ENCODE results near the gene KREMEN1. TPM values are rescaled to one million over a fixed set of nuclear protein-coding genes. Genes with fewer than 3 reads are reported as not detected.

KREMEN1 gene
- total RNA-seq, 1 experiment from 2014 or later, result 2.2 TPM

DNA sequence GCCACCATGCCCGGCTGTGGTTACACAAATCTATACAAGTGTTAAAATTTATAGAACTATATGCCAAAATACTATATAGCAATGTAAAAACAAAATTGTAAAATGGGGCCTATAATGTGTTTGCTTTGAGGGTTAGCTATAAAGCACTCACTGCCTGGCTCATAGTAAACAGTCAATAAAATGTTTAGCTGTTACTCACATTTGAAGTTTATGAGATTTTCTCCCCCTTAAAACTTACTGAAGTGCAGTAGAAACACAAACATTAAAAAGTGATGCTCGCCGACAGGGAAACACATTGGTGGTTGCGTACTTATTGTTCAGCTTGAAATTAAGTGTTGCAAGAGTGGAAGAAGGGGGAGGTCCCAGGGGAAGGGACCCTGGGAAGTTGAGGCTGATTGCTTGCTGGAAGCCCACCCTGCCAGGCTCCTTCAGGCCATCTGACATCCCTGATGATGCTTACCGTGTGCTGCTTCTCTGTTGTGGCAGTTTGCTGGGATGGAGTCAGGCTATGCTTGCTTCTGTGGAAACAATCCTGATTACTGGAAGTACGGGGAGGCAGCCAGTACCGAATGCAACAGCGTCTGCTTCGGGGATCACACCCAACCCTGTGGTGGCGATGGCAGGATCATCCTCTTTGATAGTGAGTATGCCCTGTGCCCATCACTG lies 52.1 kb downstream of the KREMEN1 start:
- DNase-seq (ENCODE audit: low read depth, low spot score) (no peak), ATAC-seq (no peak)
- ChIA-PET POLR2A (interaction anchor here (0.5 kb wide), 1 partner anchor 31 kb away, joined by 3 read pairs; no protein-coding TSS in a partner anchor), CTCF (interaction anchor here (0.6 kb wide), 1 partner anchor 556 kb away, joined by 5 read pairs; no protein-coding TSS in a partner anchor)
- intact Hi-C loops (cut with micrococcal nuclease; ENCODE audit: unreplicated experiment), result no loop called here
- no peak overlapping the region for H3K27ac ChIP-seq (ENCODE audit: low read length)
- H3K9me3 ChIP-seq (ENCODE audit: control insufficient read depth, insufficient read depth, low read depth, low read length), result no peaks in the 10 kb centered on the region
- in situ Hi-C loops (cut with HindIII; ENCODE audit: low pct_unique_long_range_greater_than_20kb, low sequenced_read_pairs), result no loop called here
- BruUV-seq (replicated peaks), result no TSS peak
- no peaks in the 10 kb centered on the region for H3K36me3 ChIP-seq (ENCODE audit: control insufficient read depth, insufficient read depth, low read length)
- H3K27me3 ChIP-seq (ENCODE audit: control insufficient read depth, insufficient read depth, low read length), result no peaks in the 10 kb centered on the region
- H3K4me1 ChIP-seq (ENCODE audit: control insufficient read depth, insufficient read depth, low read length), result no peaks in the 10 kb centered on the region
- no peak overlapping the region for H3K4me3 ChIP-seq (ENCODE audit: low read depth in 2 of 2, low read length in 2 of 2)
- TF ChIP-seq, protein P1, sequence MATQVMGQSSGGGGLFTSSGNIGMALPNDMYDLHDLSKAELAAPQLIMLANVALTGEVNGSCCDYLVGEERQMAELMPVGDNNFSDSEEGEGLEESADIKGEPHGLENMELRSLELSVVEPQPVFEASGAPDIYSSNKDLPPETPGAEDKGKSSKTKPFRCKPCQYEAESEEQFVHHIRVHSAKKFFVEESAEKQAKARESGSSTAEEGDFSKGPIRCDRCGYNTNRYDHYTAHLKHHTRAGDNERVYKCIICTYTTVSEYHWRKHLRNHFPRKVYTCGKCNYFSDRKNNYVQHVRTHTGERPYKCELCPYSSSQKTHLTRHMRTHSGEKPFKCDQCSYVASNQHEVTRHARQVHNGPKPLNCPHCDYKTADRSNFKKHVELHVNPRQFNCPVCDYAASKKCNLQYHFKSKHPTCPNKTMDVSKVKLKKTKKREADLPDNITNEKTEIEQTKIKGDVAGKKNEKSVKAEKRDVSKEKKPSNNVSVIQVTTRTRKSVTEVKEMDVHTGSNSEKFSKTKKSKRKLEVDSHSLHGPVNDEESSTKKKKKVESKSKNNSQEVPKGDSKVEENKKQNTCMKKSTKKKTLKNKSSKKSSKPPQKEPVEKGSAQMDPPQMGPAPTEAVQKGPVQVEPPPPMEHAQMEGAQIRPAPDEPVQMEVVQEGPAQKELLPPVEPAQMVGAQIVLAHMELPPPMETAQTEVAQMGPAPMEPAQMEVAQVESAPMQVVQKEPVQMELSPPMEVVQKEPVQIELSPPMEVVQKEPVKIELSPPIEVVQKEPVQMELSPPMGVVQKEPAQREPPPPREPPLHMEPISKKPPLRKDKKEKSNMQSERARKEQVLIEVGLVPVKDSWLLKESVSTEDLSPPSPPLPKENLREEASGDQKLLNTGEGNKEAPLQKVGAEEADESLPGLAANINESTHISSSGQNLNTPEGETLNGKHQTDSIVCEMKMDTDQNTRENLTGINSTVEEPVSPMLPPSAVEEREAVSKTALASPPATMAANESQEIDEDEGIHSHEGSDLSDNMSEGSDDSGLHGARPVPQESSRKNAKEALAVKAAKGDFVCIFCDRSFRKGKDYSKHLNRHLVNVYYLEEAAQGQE (IDR thresholded peaks at IDR 0.05; ENCODE audit: insufficient read depth in 1 of 2, low read depth in 2 of 2, low read length in 1 of 2), result no peak
- no peak for TF ChIP-seq TCF7L2 (IDR thresholded peaks at IDR 0.05; ENCODE audit: low read depth, low read length)
- no peak for TF ChIP-seq POLR2AphosphoS5 (IDR thresholded peaks at IDR 0.05; ENCODE audit: low read depth, low read length)
- TF ChIP-seq, protein P2, sequence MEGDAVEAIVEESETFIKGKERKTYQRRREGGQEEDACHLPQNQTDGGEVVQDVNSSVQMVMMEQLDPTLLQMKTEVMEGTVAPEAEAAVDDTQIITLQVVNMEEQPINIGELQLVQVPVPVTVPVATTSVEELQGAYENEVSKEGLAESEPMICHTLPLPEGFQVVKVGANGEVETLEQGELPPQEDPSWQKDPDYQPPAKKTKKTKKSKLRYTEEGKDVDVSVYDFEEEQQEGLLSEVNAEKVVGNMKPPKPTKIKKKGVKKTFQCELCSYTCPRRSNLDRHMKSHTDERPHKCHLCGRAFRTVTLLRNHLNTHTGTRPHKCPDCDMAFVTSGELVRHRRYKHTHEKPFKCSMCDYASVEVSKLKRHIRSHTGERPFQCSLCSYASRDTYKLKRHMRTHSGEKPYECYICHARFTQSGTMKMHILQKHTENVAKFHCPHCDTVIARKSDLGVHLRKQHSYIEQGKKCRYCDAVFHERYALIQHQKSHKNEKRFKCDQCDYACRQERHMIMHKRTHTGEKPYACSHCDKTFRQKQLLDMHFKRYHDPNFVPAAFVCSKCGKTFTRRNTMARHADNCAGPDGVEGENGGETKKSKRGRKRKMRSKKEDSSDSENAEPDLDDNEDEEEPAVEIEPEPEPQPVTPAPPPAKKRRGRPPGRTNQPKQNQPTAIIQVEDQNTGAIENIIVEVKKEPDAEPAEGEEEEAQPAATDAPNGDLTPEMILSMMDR (IDR thresholded peaks at IDR 0.05), result no peak
- no peak for TF ChIP-seq SIN3A (IDR thresholded peaks at IDR 0.05; ENCODE audit: borderline replicate concordance, insufficient read depth, low read depth, low read length)

DNA sequence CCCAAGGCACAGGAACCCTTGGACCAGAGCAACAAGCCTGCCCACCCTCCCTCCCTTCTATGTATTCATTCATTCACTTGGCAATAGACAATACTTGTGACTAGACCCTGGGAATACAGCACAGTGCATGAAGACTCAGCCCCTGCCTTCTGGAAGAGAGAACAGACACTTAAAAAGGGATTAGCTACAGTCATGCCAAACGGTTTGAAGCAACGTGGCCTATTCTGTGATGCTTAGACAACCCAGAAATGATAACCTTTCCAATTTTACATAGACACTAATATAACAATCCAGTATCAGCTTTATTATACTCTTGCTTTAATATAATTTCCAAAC lies 52.6 kb downstream of the KREMEN1 start:
- no peaks in the 10 kb centered on the region for H3K4me1 ChIP-seq (ENCODE audit: control insufficient read depth, insufficient read depth, low read length)
- H3K4me3 ChIP-seq (ENCODE audit: low read depth in 2 of 2, low read length in 2 of 2), result no peak overlapping the region
- DNase-seq (ENCODE audit: low read depth, low spot score) (no peak), ATAC-seq (no peak)
- ChIA-PET POLR2A (interaction anchor here (0.5 kb wide), 1 partner anchor 32 kb away, joined by 3 read pairs; no protein-coding TSS in a partner anchor), CTCF (no interaction called here)
- BruUV-seq (replicated peaks), result no TSS peak
- no peak overlapping the region for H3K27ac ChIP-seq (ENCODE audit: low read length)
- in situ Hi-C loops (cut with HindIII; ENCODE audit: low pct_unique_long_range_greater_than_20kb, low sequenced_read_pairs), result no loop called here
- no peaks in the 10 kb centered on the region for H3K36me3 ChIP-seq (ENCODE audit: control insufficient read depth, insufficient read depth, low read length)
- intact Hi-C loops (cut with micrococcal nuclease; ENCODE audit: unreplicated experiment), result no loop called here
- H3K9me3 ChIP-seq (ENCODE audit: control insufficient read depth, insufficient read depth, low read depth, low read length), result no peaks in the 10 kb centered on the region
- H3K27me3 ChIP-seq (ENCODE audit: control insufficient read depth, insufficient read depth, low read length), result no peaks in the 10 kb centered on the region
- no peak for TF ChIP-seq SIN3A (IDR thresholded peaks at IDR 0.05; ENCODE audit: borderline replicate concordance, insufficient read depth, low read depth, low read length)
- TF ChIP-seq, protein P2 (IDR thresholded peaks at IDR 0.05), result no peak
- no peak for TF ChIP-seq POLR2AphosphoS5 (IDR thresholded peaks at IDR 0.05; ENCODE audit: low read depth, low read length)
- TF ChIP-seq TCF7L2 (IDR thresholded peaks at IDR 0.05; ENCODE audit: low read depth, low read length), result no peak
- TF ChIP-seq, protein P1 (IDR thresholded peaks at IDR 0.05; ENCODE audit: insufficient read depth in 1 of 2, low read depth in 2 of 2, low read length in 1 of 2), result no peak
